ENCODE measurements around the gene ACSS2.

GRCh38 chr20:34970193-34970840 is 93.9 kb downstream of the ACSS2 start:
- TF ChIP-seq CTCF (IDR thresholded peaks at IDR 0.05; ENCODE audit: low read length) (no peak), EZH2 (IDR thresholded peaks at IDR 0.05; ENCODE audit: borderline replicate concordance, low read length) (no peak)
